HepG2 (cell line): Measurements from ENCODE around the gene NECAB2. TPM values are rescaled to one million over a fixed set of nuclear protein-coding genes. Genes with fewer than 3 reads are reported as not detected.

ENCODE experiments used
- ARID4A ChIP-seq: sonication (generic); formaldehyde crosslinking; IDR thresholded peaks from 2 replicates; pipeline ENCODE4 v1.5.0; 2020; ENCODE audit warnings: mild to moderate bottlenecking, missing genetic modification reagents, borderline replicate concordance
- FUBP1 ChIP-seq: sonication (generic); formaldehyde crosslinking; IDR thresholded peaks from 2 replicates; pipeline ENCODE4 v1.5.1; 2020; ENCODE audit warnings: missing genetic modification reagents, mild to moderate bottlenecking, borderline replicate concordance
- NBN ChIP-seq: fragments of 450-650 bp; conservative IDR thresholded peaks from 2 replicates; pipeline ENCODE4 v1.6.1; 2017
- PPARG ChIP-seq: conservative IDR thresholded peaks from 2 replicates; pipeline ENCODE4 v1.6.1; 2016; ENCODE audit warnings: missing biosample characterization, missing genetic modification reagents
- SRSF4 ChIP-seq: fragments of 200-400 bp; formaldehyde crosslinking; IDR thresholded peaks from one replicate; pipeline ENCODE4 v1.6.1; 2018; ENCODE audit warnings: mild to moderate bottlenecking, low read depth, low read length, moderate library complexity; ENCODE audit not compliant: poor library complexity, severe bottlenecking
- TRIM22 ChIP-seq: fragments of 450-650 bp; IDR thresholded peaks from 2 replicates; pipeline ENCODE4 v1.6.1; 2017
- ZNF207 ChIP-seq: fragments of 450-650 bp; IDR thresholded peaks from 2 replicates; pipeline ENCODE4 v1.6.1; 2016; ENCODE audit warnings: antibody characterized with exemption, borderline replicate concordance
- ZNF354B ChIP-seq: sonication (generic); formaldehyde crosslinking; IDR thresholded peaks from 2 replicates; pipeline ENCODE4 v1.8.0; 2022; ENCODE audit warnings: mild to moderate bottlenecking, missing genetic modification reagents
- ZNF407 ChIP-seq: sonication (generic); formaldehyde crosslinking; IDR thresholded peaks from one replicate; pipeline ENCODE4 v1.5.1; 2020; ENCODE audit warnings: mild to moderate bottlenecking, missing genetic modification reagents; ENCODE audit errors: not compliant biosample characterization
- ZNF552 ChIP-seq: sonication (generic); formaldehyde crosslinking; IDR thresholded peaks from 2 replicates; pipeline ENCODE4 v1.9.0; 2022; ENCODE audit warnings: missing genetic modification reagents, mild to moderate bottlenecking, borderline replicate concordance
- ZNF790 ChIP-seq: sonication (generic); formaldehyde crosslinking; IDR thresholded peaks from 2 replicates; pipeline ENCODE4 v1.8.0; 2022; ENCODE audit warnings: missing genetic modification reagents, mild to moderate bottlenecking, borderline replicate concordance
- polyA plus RNA-seq, 8 experiments: library from polyadenylated mRNA; depleted of rRNA in 3 of 8; stranded (reverse) in 7 of 8; unstranded in 1 of 8; fragments of >200 nt; fragmentation: Illumina TruSeq in 4 of 8; extraction: Trizol in 4 of 8; gene quantifications; 2 replicates each; pipeline versions ENCODE4 v1.2.1 to v1.2.3, GENCODE V29; 2011 to 2016; ENCODE audit warnings: low read depth in 4 of 8, missing spikeins in 1 of 8, mixed read lengths in 1 of 8; ENCODE audit not compliant: insufficient read depth in 1 of 8
- total RNA-seq, 5 experiments: library from RNA; depleted of rRNA; stranded (reverse); fragments of >200 nt; fragmentation: Illumina TruSeq; extraction: Trizol; gene quantifications; 2 replicates each; pipeline ENCODE4 v1.2.3, GENCODE V29; 2016; ENCODE audit warnings: low read depth in 1 of 5

Gene NECAB2
- total and polyA plus RNA-seq, 2 of the 13 experiments (the other 11 are each of a cell fraction or from before 2014, with no cell fraction given) = 0.21 to 0.49 TPM

- TF ChIP-seq ZNF407 (CRISPR knock-in tag) (no peak), PPARG (CRISPR knock-in tag) (no peak), TRIM22 (peak; percentile 82; the same call in 1 of the 2 replicates), SRSF4 (no peak), ZNF354B (CRISPR knock-in tag) (no peak), ZNF790 (CRISPR knock-in tag) (no peak), NBN (0 out of 2 replicates have a peak, but pooled peaks have one; percentile 18), ZNF207 (no peak), FUBP1 (no peak), ARID4A (CRISPR knock-in tag) (no peak), ZNF552 (CRISPR knock-in tag) (no peak)
Observed at GRCh38 chr16:83920894-83921491, 47.1 kb upstream of the NECAB2 start (continued).
